HL-60 (cell line): ENCODE measurements around the gene DEGS2.

Experiments used
- DNase-seq, 2 experiments: peaks; one replicate each; pipeline ENCODE4 v3.0.0-alpha.2; 2010 to 2020; ENCODE audit warnings: low read depth in 1 of 2, low spot score in 1 of 2
- H3K27ac ChIP-seq: fragments of 250-450 bp; sonication (Bioruptor Pico); replicated peaks from 2 replicates; pipeline ENCODE4 v1.5.1; 2020; ENCODE audit warnings: mild to moderate bottlenecking, moderate library complexity
- H3K27me3 ChIP-seq: fragments of 250-450 bp; sonication (Bioruptor Pico); 2 replicates; pipeline ENCODE4 v1.5.1; 2021; ENCODE audit warnings: mild to moderate bottlenecking, moderate library complexity; ENCODE audit not compliant: insufficient read depth, poor library complexity, severe bottlenecking
- H3K4me3 ChIP-seq: replicated peaks from 2 replicates; pipeline ENCODE4 v1.5.1; 2011; ENCODE audit warnings: mild to moderate bottlenecking, control low read depth, low read length; ENCODE audit not compliant: insufficient read depth
- CTCF ChIP-seq: IDR thresholded peaks from one replicate; pipeline ENCODE4 v1.5.1; 2011; ENCODE audit warnings: low read length, control low read depth, inconsistent platforms; ENCODE audit not compliant: insufficient read depth
- GABPA ChIP-seq: IDR thresholded peaks from 2 replicates; pipeline ENCODE4 v1.6.1; 2012; ENCODE audit warnings: low read depth
- POLR2AphosphoS5 ChIP-seq: IDR thresholded peaks from 2 replicates; pipeline ENCODE4 v1.6.1; 2012; ENCODE audit warnings: low read depth
- REST ChIP-seq: IDR thresholded peaks from 2 replicates; pipeline ENCODE4 v1.6.1; 2012; ENCODE audit warnings: low read depth; ENCODE audit not compliant: insufficient replicate concordance
- SPI1 ChIP-seq: IDR thresholded peaks from 2 replicates; pipeline ENCODE4 v1.6.1; 2012; ENCODE audit warnings: low read depth, mild to moderate bottlenecking, borderline replicate concordance

Gene DEGS2

GRCh38 chr14:100147181-100147631 is 12.2 kb downstream of the DEGS2 start:
- TF ChIP-seq REST (no peak), POLR2AphosphoS5 (peak; percentile 70), SPI1 (peak; percentile 40; the same call in 1 of the 2 replicates), CTCF (no peak), GABPA (peak; percentile 73)
- peak; percentile 81 to 90 for DNase-seq
- H3K4me3 ChIP-seq, result peak overlapping the region; percentile 14; the same call in 1 of the 2 replicates

DNA sequence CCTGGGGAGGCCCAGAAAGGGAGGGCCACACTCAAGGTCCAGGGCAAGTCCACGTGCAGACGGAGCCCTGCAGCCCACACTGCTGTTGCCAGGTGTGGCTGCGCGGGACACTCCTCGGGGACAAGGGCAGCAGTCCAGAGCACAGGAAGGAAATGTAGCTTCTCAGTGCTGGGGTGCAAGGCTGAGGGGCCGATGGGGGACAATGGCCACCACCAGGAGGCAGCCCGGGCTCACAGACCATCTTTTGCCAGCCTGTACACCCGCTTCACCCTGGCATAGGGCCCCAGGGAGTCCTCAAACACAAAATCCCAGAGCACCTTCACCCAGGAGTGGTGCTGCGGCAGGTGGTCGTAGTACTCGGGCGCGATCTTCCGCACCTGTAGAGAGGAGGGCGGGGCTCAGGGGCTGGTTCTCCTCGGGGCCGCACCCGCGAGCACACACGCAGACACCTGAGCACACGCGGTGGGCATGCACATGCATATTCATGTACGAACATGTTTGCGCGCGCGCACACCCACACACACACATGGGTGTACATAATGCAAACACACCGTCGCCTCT is 12.8 kb downstream of the DEGS2 start:
- H3K4me3 ChIP-seq, result no peak overlapping the region
- H3K27ac ChIP-seq, result peak overlapping the region; percentile 82
- no peak for TF ChIP-seq SPI1
- no peak for TF ChIP-seq REST
- no peak for TF ChIP-seq POLR2AphosphoS5
- TF ChIP-seq GABPA, result no peak
- TF ChIP-seq CTCF, result no peak
- DNase-seq, result no peak
- H3K27me3 ChIP-seq, result no peaks in the 10 kb centered on the region

More at GRCh38 chr14:100147181-100147631, 12.2 kb downstream of the DEGS2 start:
- H3K27me3 ChIP-seq, result no peaks in the 10 kb centered on the region
- H3K27ac ChIP-seq, result peak overlapping the region; percentile 82

DNA sequence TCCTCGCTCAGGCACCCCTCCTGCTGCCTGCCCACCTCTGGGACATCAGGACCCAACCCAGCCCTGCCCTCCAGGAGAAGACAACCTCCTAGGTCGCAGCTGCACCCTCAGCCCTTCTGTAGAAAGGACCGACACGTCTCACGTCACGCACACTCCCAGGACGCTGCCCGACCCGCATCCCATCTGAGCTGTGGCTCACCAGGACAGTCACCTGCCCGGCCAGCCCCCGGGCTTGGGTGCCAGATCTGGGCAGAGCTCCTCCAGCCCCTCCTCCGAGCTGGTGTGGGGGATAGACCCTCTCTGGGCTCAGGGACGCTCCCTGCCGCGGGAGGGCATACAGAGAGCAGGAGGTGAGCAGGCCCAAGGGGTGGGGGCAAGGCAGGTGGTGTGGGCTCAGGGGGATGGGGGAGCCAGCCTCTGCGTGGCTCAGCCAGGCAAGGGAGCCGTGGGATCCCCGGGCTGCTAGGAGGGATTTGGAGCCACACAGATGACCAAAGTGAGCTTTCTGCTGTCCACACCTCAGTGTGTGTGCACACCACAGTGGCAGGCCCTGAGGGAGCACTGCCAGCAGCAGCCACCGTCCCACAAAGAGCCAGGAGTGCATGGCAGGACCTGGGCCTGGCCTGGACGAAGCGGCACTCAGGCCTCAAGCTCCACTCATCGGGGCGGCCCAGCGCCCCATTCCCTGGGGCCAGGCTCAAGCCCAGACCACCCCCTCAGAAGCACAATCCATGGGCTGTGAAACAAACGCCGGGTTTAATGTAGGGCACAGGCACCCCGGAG is 13.6 kb downstream of the DEGS2 start:
- Histone ChIP-seq H3K4me3 (no peak overlapping the region), H3K27me3 (no peaks in the 10 kb centered on the region), H3K27ac (peak overlapping the region; percentile 82)
- no peak for DNase-seq
- no peak for TF ChIP-seq GABPA
- no peak for TF ChIP-seq CTCF
- no peak for TF ChIP-seq SPI1
